ENCODE measurements around the gene RPN2.

The RPN2 gene

GRCh38 chr20:37271421-37271768 is 92.3 kb downstream of the RPN2 start:
- no peak for DNase-seq

DNA sequence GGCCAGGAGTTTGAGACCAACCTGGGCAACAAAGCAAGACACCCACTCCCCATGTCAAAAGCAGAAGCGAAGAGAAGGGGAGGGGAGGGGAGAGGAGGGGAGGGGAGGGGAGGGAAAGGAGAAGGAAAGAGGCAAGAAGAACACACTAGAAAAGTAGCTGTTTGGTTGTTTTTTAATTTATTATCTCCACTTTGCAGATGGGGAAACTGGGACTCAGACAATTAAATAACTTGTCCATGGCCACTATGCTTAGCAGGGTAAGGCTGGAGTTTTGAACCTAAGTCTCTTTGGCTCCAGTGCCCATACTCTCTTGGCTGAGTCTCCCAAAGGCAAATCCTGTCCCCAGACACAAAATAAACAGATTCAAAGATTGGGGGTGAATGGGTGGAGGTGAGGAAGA is 94.9 kb downstream of the RPN2 start:
- no peak for DNase-seq

DNA sequence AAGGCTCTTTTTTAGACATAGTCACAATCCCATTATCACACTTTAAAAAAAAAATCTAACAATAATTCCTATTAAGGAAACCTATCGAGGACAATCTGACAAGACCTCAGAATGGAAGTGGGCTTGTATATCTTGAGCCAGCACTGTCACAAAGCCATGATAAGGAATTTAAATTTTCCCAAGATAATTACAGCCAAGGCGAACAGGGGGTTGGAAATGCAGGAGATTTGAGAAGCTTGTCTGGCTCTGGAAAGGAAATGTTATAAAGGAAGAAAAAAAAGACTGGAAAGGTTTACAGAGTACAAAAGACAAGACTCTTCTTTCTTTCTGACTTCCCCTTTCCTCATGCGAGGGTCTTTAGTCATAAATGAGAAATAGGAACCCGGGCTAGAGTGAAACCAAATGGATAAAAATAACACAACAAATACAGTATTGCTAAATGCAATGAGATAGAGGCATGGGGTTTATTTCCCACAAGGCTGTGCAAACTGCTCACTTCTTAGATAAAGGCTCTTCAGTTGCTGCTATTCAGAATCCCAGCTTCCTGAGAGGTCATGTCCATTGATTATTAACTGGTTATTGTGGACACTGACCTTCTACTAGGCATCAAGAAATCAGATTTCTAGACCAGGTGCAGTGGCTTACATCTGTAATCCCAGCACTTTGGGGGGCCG is 95.9 kb downstream of the RPN2 start:
- DNase-seq: no peak

GRCh38 chr20:37276494-37277252 is 97.5 kb downstream of the RPN2 start:
- no peak for DNase-seq

- DNase-seq: no peak
Observed at GRCh38 chr20:37277253-37277593, 98.1 kb downstream of the RPN2 start.

GRCh38 chr20:37278966-37279590 is 99.9 kb downstream of the RPN2 start:
- DNase-seq: no peak

DNA sequence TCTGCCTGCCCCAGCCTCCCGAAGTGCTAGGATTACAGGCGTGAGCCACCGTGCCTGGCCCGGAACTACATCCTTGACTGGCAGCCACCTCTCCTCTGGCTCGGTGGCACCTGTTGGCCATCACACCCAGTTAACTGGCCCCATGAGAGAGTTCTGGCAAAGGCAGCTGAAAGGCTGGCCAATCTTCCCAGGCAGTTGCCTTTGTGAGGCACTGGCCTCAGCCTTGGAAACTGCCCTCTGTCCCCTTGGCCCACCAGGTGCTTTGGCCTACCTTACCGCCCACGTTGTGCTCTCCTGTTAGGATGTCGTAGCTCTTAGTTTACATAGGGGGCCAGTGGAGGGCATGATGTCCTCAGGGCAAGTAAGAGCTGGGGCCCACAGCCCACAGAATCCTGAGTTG is 100.7 kb downstream of the RPN2 start:
- DNase-seq: no peak

- DNase-seq: no peak
Observed at GRCh38 chr20:37280403-37280802, 101.3 kb downstream of the RPN2 start.

DNA sequence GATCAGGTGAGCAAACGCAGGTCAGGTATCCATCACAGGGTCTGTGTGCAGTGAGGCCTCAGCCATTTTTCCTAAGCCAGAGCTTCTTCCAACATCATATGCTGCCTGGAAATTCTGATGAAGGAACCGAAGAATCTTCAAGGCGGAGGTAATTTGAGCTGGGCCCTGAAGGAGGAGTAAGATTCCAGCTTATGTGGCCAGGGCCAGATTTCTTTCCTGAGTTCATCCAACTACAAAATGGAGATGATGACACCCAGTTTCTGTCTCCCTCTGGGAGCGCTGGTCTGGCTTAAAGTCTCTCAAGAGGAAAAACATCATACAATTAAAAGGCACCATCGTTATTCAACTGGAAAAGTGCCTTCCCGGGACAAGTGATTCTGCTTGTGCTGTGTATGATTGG is 103.4 kb downstream of the RPN2 start:
- no peak for DNase-seq

- no peak for DNase-seq
Observed at GRCh38 chr20:37283530-37284195, 104.5 kb downstream of the RPN2 start.

DNA sequence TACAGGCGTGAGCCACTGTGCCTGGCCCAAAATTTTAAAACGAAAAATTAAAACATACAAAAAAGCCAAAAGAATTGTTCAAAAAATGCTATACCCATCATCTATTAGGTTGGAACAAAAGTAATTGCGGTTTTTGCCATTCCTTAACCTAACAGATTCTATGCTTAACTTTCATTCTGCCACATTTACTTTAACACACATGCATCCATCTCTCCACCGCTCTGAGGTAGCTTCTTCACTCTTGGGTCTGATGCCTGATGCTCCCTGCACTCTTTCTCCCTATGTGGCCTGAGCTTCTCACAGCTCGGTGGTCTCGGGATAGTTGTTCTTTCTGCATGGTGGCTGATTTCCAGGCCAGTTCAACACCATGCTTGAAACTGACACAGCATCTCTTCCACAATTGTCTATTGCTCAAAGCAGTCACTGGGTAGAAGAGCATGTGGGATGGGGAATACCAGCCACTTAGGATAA is 105.6 kb downstream of the RPN2 start:
- DNase-seq: no peak

DNA sequence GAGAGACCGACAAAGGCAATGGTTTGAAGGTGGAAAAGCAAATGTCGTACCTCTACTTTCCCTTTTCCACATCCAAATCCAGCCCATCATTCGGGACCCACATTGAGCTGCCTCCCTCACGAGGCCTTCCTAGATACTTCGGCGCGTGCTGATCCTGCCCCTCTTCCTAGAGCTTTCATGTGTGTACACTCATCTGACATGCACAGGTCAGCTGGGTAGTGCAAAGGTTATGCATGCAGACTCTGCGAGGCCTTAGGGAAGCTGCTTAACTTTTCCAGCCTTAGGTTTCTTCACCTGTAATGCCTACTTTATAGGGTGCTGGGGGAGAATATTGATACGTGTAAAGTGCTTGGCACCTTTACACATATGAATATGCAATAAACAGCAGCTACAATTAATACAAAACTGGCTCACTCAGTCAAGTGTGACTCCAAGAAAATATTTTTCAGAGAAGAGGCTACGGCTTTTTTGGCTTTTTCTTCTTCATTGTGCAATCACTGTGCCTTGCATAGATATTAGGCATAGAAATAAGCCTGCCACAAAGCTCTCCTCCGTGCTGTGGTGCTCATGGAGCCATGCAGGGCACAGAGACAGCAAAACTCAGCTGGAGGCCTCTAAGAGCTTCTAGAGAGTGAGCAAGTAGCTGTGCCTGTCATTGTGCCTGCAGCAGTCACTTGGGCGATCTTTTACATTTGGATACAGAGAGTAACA is 106.7 kb downstream of the RPN2 start:
- no peak for DNase-seq

DNA sequence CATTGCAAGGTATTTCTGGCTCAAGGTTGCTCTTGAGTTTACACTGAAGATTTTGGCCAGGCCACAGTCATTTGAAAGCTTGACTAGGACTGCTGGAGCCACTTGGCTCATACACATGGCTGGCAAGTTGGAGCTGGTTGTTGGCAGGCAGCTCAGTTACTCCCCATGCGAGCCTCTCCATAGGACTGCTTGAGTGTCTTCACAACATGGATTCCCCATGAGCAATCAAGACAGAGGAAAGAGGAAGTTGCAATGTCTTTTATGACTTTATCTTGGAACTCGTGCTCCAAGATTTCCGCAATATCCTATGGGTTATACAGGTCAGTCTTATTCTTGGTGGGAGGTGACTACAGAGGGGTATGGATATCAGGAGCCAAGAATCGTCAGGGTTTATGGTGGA is 109.0 kb downstream of the RPN2 start:
- no peak for DNase-seq

DNA sequence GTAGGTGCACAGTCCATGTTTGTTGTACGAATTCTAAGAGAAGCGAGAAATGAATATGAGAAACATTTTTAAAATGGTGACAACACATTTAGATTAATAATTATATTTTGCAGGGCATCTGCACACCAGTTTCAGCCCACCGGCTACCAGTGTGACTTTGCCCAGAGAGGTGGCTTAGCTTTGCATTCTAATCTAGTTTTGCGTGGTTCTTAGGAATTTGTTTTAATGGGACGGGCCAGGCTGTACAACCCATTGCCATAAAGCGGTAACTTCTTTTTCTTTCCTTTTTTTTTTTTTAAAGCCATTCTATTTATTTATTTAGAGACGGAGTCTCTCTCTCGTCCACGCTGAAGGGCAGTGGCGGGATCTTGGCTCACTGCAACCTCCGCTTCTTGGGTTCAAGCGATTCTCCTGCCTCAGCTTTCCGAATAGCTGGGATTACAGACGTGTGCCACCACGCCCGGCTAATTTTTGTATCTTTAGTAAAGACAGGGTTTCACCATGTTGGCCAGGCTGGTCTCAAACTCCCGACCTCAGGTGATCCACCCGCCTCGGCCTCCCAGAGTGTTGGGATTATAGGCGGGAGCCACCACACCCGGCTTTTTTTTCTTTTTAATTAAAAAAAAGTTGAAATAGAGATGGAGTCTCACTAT is 111.2 kb downstream of the RPN2 start:
- no peak for DNase-seq

Data from activated CD4-positive, alpha-beta T cell treated with anti-CD3 and anti-CD28 coated beads, Interleukin-2, amount 50 U/mL, for 1 hour (primary cell).